ENCODE results near the gene APLF.

Gene APLF

DNA sequence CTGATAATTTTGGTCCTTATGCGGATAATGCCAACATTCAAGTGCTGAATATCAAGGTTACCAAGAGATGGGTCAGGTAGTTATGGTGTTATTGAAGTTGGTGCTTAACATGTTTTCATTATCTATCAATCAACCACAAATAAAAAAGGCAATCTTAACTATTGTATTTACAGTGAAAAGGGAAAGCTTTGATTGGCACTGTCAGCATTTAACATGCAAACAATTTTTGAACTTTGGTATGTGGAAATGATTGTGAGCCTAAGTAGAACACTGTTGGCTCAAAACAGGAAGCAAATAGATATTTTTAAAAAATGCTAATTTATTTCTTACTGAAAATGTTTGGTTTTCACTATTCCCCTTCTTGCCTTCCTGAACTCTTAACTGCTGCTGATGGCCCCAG, 21.9 kb downstream of the APLF start:
- no peak overlapping the region for H3K27ac ChIP-seq (replicated peaks)
- DNase-seq (ENCODE audit: low read depth in 1 of 2, low spot score in 1 of 2), result no peak
- H3K4me3 ChIP-seq (replicated peaks; ENCODE audit: insufficient read depth, low read length), result no peak overlapping the region
- TF ChIP-seq SPI1 (IDR thresholded peaks at IDR 0.05; ENCODE audit: borderline replicate concordance, low read depth) (no peak), POLR2AphosphoS5 (IDR thresholded peaks at IDR 0.05; ENCODE audit: low read depth) (no peak), GABPA (IDR thresholded peaks at IDR 0.05; ENCODE audit: low read depth) (no peak)
- TF ChIP-seq, protein P1, sequence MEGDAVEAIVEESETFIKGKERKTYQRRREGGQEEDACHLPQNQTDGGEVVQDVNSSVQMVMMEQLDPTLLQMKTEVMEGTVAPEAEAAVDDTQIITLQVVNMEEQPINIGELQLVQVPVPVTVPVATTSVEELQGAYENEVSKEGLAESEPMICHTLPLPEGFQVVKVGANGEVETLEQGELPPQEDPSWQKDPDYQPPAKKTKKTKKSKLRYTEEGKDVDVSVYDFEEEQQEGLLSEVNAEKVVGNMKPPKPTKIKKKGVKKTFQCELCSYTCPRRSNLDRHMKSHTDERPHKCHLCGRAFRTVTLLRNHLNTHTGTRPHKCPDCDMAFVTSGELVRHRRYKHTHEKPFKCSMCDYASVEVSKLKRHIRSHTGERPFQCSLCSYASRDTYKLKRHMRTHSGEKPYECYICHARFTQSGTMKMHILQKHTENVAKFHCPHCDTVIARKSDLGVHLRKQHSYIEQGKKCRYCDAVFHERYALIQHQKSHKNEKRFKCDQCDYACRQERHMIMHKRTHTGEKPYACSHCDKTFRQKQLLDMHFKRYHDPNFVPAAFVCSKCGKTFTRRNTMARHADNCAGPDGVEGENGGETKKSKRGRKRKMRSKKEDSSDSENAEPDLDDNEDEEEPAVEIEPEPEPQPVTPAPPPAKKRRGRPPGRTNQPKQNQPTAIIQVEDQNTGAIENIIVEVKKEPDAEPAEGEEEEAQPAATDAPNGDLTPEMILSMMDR (IDR thresholded peaks at IDR 0.05; ENCODE audit: insufficient read depth, low read length), result no peak
- TF ChIP-seq, protein P2, sequence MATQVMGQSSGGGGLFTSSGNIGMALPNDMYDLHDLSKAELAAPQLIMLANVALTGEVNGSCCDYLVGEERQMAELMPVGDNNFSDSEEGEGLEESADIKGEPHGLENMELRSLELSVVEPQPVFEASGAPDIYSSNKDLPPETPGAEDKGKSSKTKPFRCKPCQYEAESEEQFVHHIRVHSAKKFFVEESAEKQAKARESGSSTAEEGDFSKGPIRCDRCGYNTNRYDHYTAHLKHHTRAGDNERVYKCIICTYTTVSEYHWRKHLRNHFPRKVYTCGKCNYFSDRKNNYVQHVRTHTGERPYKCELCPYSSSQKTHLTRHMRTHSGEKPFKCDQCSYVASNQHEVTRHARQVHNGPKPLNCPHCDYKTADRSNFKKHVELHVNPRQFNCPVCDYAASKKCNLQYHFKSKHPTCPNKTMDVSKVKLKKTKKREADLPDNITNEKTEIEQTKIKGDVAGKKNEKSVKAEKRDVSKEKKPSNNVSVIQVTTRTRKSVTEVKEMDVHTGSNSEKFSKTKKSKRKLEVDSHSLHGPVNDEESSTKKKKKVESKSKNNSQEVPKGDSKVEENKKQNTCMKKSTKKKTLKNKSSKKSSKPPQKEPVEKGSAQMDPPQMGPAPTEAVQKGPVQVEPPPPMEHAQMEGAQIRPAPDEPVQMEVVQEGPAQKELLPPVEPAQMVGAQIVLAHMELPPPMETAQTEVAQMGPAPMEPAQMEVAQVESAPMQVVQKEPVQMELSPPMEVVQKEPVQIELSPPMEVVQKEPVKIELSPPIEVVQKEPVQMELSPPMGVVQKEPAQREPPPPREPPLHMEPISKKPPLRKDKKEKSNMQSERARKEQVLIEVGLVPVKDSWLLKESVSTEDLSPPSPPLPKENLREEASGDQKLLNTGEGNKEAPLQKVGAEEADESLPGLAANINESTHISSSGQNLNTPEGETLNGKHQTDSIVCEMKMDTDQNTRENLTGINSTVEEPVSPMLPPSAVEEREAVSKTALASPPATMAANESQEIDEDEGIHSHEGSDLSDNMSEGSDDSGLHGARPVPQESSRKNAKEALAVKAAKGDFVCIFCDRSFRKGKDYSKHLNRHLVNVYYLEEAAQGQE (IDR thresholded peaks at IDR 0.05; ENCODE audit: insufficient replicate concordance, low read depth), result no peak
- H3K27me3 ChIP-seq (ENCODE audit: insufficient read depth, poor library complexity, severe bottlenecking), result no peaks in the 10 kb centered on the region

DNA sequence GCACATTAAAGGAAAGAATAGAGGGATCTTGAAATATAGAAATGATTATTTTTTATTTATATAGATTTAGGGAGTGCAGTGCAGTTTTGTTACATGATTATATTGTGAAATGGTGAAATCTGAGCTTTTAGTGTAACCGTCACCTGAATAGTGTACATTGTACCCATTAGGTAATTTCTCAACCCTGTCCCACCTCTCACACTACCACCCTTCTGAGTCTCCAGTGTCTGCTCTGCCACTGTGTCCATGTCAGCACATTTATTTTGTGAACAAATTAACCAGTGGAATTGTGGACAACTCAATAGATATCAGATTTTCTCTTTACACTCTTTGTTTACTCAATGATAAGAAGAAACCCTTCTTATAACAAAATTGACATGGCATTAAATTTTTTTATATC, 24.2 kb downstream of the APLF start:
- Histone ChIP-seq H3K27ac (replicated peaks) (no peak overlapping the region), H3K27me3 (ENCODE audit: insufficient read depth, poor library complexity, severe bottlenecking) (no peaks in the 10 kb centered on the region), H3K4me3 (replicated peaks; ENCODE audit: insufficient read depth, low read length) (no peak overlapping the region)
- no peak for DNase-seq (ENCODE audit: low read depth in 1 of 2, low spot score in 1 of 2)
- TF ChIP-seq SPI1 (IDR thresholded peaks at IDR 0.05; ENCODE audit: borderline replicate concordance, low read depth) (no peak), POLR2AphosphoS5 (IDR thresholded peaks at IDR 0.05; ENCODE audit: low read depth) (no peak)

DNA sequence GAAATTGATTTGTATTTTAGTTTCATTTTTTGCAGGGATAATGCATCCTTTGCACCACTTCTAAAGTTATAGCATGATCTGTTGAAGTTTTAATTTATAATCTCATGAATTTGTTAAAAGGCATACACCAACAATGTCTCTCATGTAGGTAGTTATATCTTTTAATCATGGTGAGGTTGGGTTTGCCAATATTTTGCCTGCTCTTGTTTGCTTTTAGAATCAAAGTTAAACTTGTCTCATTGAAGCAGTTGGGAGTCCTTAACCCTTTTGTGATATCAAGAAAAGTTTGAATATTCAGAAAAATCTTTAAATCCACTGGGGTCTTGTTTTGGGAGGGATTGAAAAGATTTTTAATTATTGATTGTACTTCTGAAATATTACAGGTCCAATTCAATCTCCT, 31.7 kb downstream of the APLF start:
- no peak for DNase-seq (ENCODE audit: low read depth in 1 of 2, low spot score in 1 of 2)
- Histone ChIP-seq H3K27ac (replicated peaks) (no peak overlapping the region), H3K27me3 (ENCODE audit: insufficient read depth, poor library complexity, severe bottlenecking) (no peaks in the 10 kb centered on the region), H3K4me3 (replicated peaks; ENCODE audit: insufficient read depth, low read length) (no peak overlapping the region)
- no peak for TF ChIP-seq SPI1 (IDR thresholded peaks at IDR 0.05; ENCODE audit: borderline replicate concordance, low read depth)
- TF ChIP-seq, protein P2 (IDR thresholded peaks at IDR 0.05; ENCODE audit: insufficient replicate concordance, low read depth), result no peak
- TF ChIP-seq, protein P1 (IDR thresholded peaks at IDR 0.05; ENCODE audit: insufficient read depth, low read length), result no peak
- TF ChIP-seq POLR2AphosphoS5 (IDR thresholded peaks at IDR 0.05; ENCODE audit: low read depth), result no peak
- no peak for TF ChIP-seq GABPA (IDR thresholded peaks at IDR 0.05; ENCODE audit: low read depth)

DNA sequence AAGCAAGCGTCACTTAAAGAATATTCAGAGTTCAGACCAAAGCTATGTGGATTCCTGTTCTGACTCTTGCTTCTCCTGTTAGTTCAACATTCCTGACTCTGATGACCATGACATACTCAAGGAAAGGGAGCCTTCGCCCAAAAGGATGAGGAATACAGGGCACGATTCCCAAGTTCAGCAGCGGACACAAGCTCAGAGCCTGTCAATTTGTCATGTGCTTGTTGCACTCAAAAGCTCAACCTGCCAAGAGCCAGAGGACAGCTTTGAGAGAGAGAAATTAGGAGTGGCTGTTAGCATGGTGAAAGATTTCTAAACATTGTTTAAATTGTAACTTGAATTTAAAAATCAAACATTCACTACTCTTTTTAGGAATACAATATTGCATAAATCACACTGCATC, 33.3 kb downstream of the APLF start:
- Histone ChIP-seq H3K27me3 (ENCODE audit: insufficient read depth, poor library complexity, severe bottlenecking) (no peaks in the 10 kb centered on the region), H3K4me3 (replicated peaks; ENCODE audit: insufficient read depth, low read length) (no peak overlapping the region), H3K27ac (replicated peaks) (no peak overlapping the region)
- no peak for TF ChIP-seq POLR2AphosphoS5 (IDR thresholded peaks at IDR 0.05; ENCODE audit: low read depth)
- TF ChIP-seq, protein P2 (IDR thresholded peaks at IDR 0.05; ENCODE audit: insufficient replicate concordance, low read depth), result no peak
- TF ChIP-seq GABPA (IDR thresholded peaks at IDR 0.05; ENCODE audit: low read depth), result no peak
- no peak for TF ChIP-seq SPI1 (IDR thresholded peaks at IDR 0.05; ENCODE audit: borderline replicate concordance, low read depth)
- TF ChIP-seq, protein P1 (IDR thresholded peaks at IDR 0.05; ENCODE audit: insufficient read depth, low read length), result no peak
- no peak for DNase-seq (ENCODE audit: low read depth in 1 of 2, low spot score in 1 of 2)

Data from HL-60 (cell line).